GM18867 (cell line): ENCODE results near the gene STXBP6.
"Not testable (repeated sequence)": the region's sequence is repeated elsewhere in the genome, so short reads cannot be mapped to it uniquely, and the experiment has no call there.

Experiments used
- ATAC-seq: cut with Tn5 transposase; IDR thresholded peaks from one replicate; pipeline ENCODE4 v1.9.1; 2021; ENCODE audit warnings: mild to moderate bottlenecking, moderate library complexity; ENCODE audit not compliant: unreplicated experiment

The STXBP6 gene

DNA sequence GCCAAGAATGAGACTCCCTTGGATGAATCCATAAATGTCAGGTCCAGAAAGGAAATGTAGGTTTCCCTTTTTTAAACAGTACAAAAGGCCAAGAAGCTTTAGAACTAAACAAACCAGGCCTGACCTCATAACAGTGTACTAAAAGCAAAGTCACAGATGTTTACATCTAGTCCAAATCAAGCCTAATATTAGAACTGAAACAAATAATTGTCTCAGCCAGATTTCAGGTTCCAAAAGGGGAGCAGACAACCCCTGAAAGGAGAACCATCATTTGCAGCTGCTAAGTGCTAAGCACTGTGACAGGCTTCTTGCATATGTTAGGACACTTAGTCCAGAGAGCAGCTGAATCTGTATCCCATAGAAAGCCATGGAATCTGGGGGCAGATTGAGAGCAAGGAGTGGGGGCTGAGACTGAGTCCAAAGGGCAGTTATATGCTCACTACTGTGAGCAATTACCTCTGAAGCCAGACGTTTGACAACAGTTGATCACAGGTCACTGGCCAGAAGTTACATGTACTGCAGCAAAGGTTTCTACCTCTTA, 90.1 kb downstream of the STXBP6 start:
- ATAC-seq = peak; percentile 91

DNA sequence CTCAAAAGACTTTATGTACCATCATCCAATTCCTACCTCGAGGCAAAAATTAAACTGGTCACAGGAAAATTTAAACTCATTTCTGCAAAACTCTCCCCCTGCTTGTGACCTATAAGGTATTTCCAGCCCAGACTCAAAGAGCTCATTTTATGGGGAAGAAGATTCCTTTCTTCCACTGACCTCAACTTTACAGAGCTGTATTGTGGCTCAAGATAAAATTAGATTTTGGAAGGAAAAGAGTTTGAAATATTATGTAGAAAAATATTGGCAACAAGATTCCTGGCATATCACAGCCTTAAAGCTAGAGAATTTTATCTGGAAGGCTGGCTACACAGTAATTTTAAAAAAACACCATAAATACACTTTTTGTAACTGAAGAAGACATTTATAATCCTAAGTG, 91.7 kb downstream of the STXBP6 start:
- no peak for ATAC-seq

DNA sequence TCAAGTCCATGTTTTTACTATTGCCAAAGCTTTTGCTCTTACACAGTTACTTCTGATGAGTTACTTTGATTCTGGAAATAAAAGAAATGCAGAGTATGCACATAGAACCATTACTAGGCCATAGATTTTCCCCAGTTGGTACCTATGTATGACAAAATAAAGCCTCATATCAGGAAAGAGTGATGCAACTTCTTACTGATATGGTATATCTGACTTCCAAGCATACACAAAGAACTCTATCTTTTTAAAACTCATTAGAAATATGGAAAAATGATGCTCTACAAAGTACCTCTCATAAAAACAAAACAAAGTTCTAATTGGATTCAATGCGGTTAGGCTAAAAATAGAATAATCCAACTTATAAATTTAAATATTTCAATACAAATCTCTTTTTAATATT, 92.1 kb downstream of the STXBP6 start:
- no peak for ATAC-seq

DNA sequence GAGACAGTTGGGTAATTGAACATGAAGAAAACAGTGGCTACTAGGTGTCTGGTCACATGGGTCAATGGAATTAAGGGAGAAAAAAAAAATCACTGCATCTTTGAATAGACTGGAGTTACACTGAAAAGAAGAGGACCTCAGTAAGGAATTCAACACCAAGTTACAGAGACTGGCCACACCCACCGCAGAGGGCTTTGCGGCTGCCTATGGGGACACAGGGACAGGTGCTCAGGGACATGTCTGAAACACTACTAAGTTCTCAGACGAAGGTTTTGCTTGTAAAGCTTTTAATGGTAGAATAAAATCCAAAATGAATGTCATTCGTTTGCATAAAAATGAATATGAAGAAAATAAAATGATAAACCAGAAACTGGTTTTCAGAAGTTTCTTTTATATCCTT, 93.8 kb downstream of the STXBP6 start:
- ATAC-seq = no peak

DNA sequence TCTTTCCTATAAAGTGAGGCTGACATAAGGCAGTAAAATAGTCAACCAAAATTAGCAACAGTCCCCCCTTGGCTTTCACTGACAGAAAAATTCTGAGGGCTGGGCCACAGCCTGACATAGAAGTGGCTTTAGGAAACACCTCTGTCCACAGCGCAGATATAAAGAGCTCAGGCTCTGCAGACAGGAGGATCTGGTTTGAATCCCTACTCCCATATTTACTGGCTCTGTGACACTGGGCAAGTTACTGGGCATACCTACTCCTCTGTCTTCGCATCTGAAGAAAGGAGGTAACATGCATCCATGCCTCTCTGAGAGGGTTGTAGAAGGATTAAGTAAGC, 95.3 kb downstream of the STXBP6 start:
- no peak for ATAC-seq

DNA sequence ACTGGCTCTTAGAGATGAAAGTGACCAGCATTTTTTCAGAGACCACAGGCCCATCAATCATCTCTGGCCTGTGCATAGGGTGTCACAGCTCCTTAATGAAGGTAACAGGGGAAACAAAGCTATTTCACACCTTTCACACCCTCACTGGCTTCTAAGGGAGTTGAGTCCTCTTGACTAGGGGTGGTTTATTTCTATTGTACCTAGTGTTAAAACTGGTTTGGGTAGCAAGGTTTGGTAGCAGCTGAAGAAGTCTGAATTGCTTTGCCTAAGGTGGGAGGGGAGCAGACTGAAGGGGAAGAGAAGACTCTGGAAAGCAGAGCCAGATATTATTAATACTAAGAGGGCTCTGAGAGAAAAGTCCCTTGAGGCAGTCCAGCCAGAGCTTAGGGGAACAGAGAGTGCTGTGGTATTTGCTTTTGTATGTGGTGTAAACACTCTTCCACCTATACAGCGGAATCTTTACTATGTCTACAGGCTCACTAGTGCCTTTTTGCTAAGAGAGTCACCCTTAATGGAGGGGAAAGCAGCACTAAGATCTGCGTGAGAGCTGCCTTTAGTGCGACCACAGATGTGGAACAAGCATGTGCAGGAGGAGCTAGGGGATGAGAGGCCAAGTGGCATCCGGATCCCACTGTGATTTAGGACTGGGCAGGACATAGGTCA, 95.8 kb downstream of the STXBP6 start:
- ATAC-seq = peak; percentile 82

DNA sequence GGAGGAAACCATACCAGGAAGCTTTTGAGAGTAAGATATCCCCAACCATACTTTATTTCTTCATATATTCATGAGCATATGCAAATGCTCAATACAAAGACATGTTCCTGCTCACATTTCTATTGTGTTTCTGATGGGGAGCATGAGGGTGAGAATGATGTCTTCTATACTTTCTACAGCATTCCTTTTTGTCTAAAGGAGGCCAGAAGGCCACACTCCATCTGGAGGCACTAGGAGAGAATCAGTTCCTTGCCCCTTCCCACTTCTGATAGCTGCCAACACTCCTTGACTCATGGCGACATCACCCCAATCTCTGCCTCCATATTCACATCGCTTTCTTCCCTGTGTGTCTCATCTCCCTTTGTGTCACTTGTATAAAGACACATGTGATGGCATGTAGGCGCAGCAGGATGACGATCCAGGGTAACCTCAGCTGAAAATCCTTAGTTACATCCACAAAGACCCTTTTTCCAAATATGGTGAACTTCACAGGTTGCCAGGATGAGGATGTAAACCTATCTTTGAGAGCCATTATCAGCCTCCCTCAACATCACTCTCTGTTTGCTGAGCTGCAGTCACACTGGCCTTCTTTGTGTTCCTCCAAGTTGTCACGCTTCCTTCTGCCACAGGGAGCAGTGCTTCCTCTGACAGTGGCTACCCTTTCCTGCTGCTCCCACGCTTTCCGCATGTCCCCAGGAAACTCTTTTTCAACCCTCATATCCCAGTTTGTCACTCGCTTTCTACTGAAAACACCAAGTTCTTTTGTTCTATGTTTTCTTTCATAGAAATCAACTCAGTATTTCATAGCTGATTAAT, 96.9 kb downstream of the STXBP6 start:
- no peak for ATAC-seq

DNA sequence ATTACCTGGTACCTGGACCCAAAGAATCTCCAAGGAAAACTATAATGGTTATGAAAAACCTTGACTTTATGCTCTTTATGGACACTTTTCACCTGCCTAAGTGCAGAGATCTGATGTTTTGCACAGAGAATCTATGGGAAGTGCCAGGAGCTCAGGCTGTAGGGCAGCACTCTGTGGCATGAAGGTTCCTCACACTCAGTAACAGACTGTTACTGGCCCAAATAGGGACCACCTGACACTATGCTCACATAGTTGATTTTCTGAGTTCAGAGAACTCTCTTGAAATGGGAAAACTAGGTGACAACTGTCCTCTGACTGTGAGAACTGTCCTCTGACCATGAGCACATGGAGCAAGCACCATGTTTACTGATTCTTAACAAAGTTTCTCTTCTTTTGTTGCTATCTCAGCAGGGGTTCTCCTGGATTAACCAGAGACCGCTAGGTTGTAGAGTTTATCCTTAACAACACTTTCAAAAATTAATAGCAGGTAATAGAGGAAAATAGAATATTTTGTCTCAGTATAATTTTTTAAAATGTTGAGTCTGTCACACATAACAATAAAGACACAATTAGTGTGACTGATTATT, 101.6 kb downstream of the STXBP6 start:
- no peak for ATAC-seq

DNA sequence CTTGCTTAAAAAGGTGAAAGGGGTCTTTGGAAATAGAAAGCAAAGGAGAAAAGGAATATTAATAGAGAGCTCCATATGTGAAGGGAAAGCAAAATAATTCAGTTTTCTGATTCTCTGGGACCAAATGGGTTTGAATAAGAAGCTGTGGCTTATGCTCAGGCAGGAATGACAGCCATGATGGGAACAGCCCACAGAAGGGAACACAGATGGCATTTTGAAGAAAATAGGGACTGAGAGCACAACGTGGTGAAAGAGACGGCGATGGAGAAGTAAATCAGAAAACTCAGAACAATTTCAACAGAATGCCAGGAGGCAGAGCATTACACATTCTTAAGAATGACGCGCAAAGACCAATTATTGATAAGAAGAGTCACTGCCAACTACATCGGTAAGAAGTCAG, 102.8 kb downstream of the STXBP6 start:
- no peak for ATAC-seq

DNA sequence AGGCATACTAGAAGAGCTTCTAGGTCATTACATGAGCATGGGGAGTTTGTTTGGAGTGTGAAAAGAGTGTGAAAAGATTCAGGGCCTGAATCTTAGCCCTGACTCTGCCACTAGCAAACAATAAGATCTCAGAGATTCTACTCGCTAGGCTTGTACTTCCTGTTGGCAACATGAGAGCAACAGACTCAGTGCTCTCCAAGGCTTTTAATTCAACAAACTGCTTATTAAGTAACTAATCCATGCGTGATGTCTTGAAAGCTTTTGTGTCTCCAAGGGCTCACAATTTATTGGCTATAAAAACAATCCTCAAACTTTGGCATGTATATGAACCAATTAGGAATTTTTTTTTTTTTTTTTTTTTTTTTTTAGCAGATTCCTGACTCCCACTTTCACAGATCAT, 105.1 kb downstream of the STXBP6 start:
- no peak for ATAC-seq

DNA sequence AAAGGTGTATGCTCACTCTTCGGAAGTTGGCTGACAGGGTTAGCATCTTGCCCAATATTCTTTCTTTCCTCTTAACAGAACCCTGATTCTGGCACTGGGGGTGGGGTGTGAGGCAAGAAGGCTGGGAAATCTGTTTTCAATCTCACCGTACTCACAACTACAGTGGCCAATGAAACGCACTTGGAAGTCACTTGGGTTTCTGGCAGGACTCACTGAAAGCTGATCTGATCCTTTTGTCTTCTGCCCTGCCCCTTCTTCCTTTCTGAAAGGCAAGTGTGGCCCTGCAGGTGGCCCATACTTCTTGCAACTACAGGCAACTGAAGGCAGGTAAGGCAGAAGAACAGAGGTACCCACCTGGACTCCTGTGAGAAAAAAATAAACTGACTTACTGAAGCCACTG, 106.9 kb downstream of the STXBP6 start:
- no peak for ATAC-seq

DNA sequence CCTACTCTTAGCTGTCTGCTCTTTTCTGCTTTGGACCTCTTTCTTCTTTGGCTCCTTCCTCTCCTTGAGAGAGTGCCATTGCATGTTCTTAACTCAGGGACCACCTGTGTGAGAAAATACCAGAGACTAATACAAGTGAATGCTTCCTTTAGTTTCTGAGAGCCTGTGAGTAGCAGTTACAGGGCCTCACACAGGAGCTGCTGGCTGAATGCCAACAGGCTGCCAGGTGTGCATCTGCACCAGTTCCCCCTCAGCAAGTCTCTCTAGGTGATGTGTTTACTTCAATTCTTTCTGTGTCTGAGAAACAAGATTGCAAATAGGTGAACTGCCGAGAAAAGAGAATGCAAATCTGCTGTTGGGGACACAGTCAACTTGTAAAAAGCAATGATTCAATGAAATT, 108.2 kb downstream of the STXBP6 start:
- ATAC-seq = peak; percentile 72

DNA sequence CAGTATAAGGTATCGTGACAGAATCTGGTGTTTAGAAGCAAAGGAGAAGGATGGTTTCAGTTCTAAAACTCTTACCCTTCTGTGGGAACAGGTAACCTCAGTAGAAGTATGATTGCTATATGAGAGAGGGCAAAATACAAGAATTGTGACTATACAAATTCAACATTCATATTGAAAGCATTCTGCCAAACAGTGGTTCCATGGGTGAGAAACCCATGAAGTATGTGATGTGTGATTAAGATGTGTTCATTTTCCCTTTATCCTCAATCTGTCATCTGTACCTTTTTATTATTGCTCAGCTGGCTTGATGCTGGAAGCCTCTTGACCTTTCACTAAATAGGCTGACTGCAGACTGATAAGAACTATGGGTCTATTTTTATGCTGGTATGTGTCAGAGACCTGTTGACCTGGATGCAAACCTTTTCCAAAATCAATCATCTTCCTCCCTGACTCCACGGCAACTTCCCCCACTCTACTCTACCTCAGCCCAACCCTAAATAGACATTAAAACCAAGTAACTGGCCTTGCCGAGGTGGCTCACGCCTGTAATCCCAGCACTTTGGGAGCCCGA, 109.6 kb downstream of the STXBP6 start:
- ATAC-seq = no peak

DNA sequence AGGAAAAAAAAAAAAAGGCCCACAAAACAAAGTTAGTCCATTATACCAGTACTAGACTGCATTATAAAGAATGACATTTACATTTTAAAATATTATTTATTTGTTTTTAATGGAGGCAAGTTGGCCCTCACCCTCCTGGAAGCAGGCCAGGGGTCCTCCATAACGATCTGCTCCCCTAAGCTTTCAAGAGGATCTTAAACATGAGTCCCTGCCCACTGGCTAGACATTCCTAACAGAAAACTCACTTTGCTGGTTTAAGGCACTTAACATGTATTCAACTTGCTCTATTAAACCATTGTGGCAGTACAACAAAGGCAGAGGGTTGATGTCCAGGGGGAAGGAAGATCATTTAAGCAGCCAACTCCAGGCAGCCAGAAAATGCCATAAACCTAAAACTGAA, 111.4 kb downstream of the STXBP6 start:
- ATAC-seq = no peak

DNA sequence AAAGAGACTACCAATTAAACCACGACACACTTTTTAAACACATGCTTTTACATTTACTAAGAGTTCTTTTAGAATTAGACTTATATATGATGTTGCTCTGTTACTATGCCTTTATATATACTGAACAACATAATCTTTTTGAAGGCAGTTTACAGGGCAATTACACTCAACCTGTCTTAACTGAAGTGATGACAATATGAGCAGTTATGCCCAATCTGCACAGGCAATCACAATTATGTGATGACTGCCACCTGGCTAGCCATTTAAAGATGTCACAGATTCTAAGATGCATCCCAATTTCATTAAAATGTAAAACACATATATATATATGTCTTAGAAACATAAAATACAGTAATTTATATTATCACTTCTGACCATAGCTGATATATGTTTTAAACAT, 112.6 kb downstream of the STXBP6 start:
- no peak for ATAC-seq

DNA sequence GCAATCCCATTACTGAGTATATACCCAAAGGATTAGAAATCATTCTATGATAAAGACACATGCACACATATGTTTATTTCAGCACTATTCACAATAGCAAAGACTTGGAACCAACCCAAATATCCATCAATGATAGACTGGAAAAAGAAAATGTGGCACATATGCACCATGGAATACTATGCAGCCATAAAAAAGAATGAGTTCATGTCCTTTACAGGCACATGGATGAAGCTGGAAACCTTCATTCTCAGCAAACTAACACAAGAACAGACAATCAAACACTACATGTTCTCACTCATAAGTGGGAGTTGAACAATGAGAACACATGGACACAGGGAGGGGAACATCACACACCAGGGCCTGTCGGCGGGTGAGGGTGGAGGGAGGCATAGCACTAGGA, 113.2 kb downstream of the STXBP6 start:
- not testable (repeated sequence) for ATAC-seq

DNA sequence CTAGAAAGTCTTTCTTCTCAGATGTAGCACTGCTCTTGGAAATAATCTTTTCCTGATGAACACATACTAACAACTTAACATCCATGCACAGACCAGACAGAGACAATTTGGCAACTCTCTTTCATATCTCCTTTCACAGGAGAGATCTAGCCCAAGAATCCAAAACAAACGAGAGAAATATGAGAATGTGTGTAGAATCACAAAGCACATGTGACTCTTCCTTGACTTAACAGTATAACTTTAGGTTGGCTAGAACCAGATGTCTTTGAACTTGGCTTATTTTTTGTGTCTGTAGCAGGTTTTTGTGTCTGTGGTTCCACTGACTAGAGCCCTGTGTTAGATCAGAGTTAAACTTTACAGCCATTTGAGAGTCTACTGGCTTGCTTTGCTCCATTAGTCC, 114.2 kb downstream of the STXBP6 start:
- ATAC-seq = no peak

DNA sequence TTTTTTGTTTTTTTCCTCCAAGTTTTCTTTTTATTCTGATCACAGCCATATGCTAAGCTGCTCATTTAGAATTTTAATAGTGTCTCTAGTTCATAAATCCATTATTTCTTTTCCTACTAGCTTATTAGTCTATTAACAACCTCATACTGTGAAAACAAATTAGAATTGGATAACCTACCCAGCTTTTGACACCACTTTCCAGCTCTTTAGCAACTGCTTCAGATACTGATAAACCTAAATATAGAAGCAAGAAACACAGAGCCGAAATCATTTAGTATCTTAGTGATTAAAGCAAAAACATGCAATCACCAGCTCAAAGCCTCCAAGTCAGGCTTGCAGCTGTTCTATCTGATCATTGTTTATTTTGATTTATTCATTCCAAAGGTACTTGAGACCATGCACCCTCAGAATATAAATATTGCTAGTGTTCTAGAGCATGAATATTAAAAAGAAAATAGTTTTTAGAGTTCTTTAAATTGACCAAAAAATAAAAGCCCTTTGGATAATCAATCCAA, 121.5 kb downstream of the STXBP6 start:
- ATAC-seq = no peak

DNA sequence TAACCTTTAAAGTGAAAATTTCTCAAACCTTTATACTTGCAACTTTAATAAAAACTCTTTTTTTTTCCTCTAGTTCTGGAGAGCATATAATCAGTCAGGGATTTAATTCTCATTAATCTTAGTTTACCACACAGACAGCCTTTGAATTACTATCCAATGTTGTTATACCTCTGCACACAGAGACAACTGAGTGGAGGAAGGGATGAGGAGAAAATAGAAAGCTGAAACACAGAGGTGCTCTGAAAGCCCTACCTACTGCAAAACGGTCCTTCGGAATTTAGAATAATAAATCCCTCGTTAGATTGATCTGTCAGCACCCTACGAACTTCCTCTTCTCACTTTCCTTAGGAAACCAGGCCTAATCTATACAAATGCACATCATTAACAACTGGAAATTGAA, 122.1 kb downstream of the STXBP6 start:
- ATAC-seq = no peak

DNA sequence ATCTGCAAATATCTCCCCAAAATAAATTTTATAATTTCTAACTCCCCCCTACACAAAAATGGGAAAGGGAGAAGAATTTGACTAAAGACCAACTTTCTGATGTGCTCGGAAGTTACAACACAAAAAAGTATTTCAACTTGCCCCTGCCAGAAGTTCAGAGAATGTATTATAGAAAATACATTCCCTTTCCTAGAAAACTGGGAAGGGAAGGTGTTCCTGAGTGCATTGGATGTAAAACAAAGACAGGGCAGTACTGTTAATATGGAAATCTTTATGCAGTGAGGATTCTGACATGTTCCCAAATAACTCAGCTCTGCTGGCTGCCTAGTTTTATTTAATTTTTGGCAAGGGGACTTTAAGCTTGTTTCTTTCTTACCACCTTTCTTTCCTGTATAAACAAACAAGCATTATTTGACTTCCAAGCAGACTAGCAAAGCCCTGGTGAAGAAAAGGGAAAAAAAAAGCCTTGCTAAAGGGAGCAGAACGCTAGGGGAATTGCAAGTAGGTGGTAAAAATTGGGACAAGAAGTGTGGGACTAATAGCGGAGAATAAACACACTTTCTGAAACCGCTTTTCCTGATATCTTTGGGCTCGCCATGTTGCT, 124.1 kb downstream of the STXBP6 start:
- ATAC-seq = no peak

DNA sequence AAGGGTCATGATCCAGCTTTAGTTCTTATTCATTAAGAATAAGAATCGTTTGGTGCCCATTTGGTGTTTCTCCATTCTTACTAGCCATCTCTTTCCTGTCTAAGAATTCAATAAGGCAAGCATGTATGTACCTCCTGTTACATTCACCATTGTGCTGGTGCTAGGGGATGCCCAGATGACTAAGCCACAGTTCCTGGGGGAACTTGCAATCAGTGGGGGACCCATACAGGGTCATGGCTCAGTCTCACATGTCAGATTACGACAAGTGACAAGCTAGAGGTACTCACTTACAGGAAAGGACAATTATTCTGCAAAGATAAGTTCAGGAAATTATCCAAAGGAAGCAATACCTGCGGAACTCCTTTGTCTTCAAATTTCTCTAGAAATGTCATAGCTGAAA, 125.4 kb downstream of the STXBP6 start:
- no peak for ATAC-seq
